PFSK-1 (cell line): ENCODE data around the gene HSPB9.

Experiments used
- FOXP2 ChIP-seq: optimal IDR thresholded peaks from 2 replicates; pipeline ENCODE3; 2011; ENCODE audit warnings: borderline replicate concordance, control low read depth, inconsistent platforms; ENCODE audit not compliant: insufficient read depth; ENCODE audit errors: extremely low read length, extremely low read depth
- POLR2AphosphoS5 ChIP-seq: IDR thresholded peaks from 2 replicates; pipeline ENCODE4 v1.6.1; 2012; ENCODE audit warnings: low read depth, mild to moderate bottlenecking, control low read depth, low read length, moderate library complexity
- REST ChIP-seq, 2 experiments: IDR thresholded peaks; 2 replicates each; pipeline versions ENCODE4 v1.6.1 to v1.8.0; 2011 to 2012; ENCODE audit warnings: low read depth in 2 of 2, low read length in 2 of 2, control low read depth in 1 of 2, inconsistent platforms in 1 of 2, mild to moderate bottlenecking in 1 of 2, moderate library complexity in 1 of 2; ENCODE audit not compliant: insufficient read depth in 1 of 2
- SIN3A ChIP-seq: IDR thresholded peaks from 2 replicates; pipeline ENCODE4 v1.6.1; 2012; ENCODE audit warnings: mild to moderate bottlenecking, low read length, moderate library complexity, borderline replicate concordance; ENCODE audit not compliant: insufficient read depth
- TAF1 ChIP-seq: IDR thresholded peaks from 2 replicates; pipeline ENCODE4 v1.6.1; 2012; ENCODE audit warnings: low read length, control low read depth, borderline replicate concordance; ENCODE audit not compliant: insufficient read depth

HSPB9 gene

GRCh38 chr17:42169351-42169750 is 46.7 kb downstream of the HSPB9 start:
- TF ChIP-seq TAF1 (no peak), FOXP2 (no peak), REST (IDR thresholded peaks at IDR 0.05; ENCODE audit: insufficient read depth in 1 of 2, low read depth in 2 of 2, low read length in 2 of 2) (no peak), POLR2AphosphoS5 (no peak), SIN3A (no peak)

DNA sequence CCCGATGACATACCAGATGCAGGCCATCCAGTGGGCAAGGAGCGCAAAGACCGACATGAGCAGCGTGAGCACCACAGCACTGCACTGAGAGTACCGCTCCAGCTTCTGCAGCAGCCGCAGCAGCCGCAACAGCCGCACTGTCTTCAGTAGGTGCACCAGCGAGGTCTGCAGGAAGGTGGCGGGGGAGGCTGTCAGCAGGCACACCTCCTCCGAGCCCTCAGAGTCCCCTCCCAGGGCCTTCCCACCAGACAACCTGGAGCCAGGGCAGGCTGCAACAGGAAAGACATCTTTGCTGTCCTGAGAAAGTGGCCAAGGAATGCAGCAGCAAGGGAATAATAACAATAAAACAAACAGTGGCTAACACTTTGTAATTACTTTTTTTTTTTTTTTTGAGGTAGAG is 49.2 kb downstream of the HSPB9 start:
- no peak for TF ChIP-seq SIN3A
